AG04449 (cell line): Measurements from ENCODE around the gene CD86.
"Not testable (repeated sequence)": the region's sequence is repeated elsewhere in the genome, so short reads cannot be mapped to it uniquely, and the experiment has no call there.

Experiments used
- CTCF ChIA-PET: fragments of 350-600 bp; formaldehyde crosslinking; extraction: SDS; loops from one replicate; lab custom pipeline; 2021; ENCODE audit warnings: antibody characterized with exemption; lab: Yijun Ruan, JAX
- POLR2A ChIA-PET: fragments of 400-600, 350-600 bp; formaldehyde crosslinking; extraction: SDS; loops from one replicate; lab custom pipeline; 2020; ENCODE audit warnings: antibody characterized with exemption, inconsistent platforms; lab: Yijun Ruan, JAX
- DNase-seq: peaks from one replicate; pipeline ENCODE4 v3.0.0-alpha.2; 2010; ENCODE audit warnings: low read depth, low spot score
- H3K4me3 ChIP-seq: 2 replicates; pipeline ENCODE4 v1.5.1; 2011; ENCODE audit warnings: low read depth, mild to moderate bottlenecking, control low read depth, low read length
- CTCF ChIP-seq: IDR thresholded peaks from one replicate; pipeline ENCODE4 v1.5.1; 2011; ENCODE audit warnings: mild to moderate bottlenecking, moderate library complexity, low read length, control low read depth, inconsistent platforms; ENCODE audit not compliant: insufficient read depth; ENCODE audit errors: missing control alignments

CD86 gene

GRCh38 chr3:122024800-122025199, 30.4 kb upstream of the CD86 start:
- CTCF ChIA-PET: interaction anchor here (1.9 kb wide), 1 partner anchor 29 kb away, joined by 5 read pairs; no protein-coding TSS in a partner anchor
- H3K4me3 ChIP-seq: no peak overlapping the region
- no peak for TF ChIP-seq CTCF
- POLR2A ChIA-PET: no interaction called here
- no peak for DNase-seq

- H3K4me3 ChIP-seq: no peak overlapping the region
- no peak for DNase-seq
- ChIA-PET CTCF (interaction anchor here (1.9 kb wide), 1 partner anchor 30 kb away, joined by 5 read pairs; no protein-coding TSS in a partner anchor), POLR2A (no interaction called here)
- no peak for TF ChIP-seq CTCF
Measured at GRCh38 chr3:122025296-122025695, 29.9 kb upstream of the CD86 start.

GRCh38 chr3:122030381-122031122, 24.6 kb upstream of the CD86 start:
- no peak for DNase-seq
- POLR2A ChIA-PET: no interaction called here
- H3K4me3 ChIP-seq: no peak overlapping the region
- CTCF ChIA-PET: no interaction called here
- TF ChIP-seq CTCF: no peak

- TF ChIP-seq CTCF: no peak
Measured at GRCh38 chr3:122031123-122031468, 24.1 kb upstream of the CD86 start.

GRCh38 chr3:122032531-122032930, 22.6 kb upstream of the CD86 start:
- TF ChIP-seq CTCF: no peak
- no peak for DNase-seq
- no peak overlapping the region for H3K4me3 ChIP-seq
- CTCF ChIA-PET: no interaction called here
- POLR2A ChIA-PET: no interaction called here

More at GRCh38 chr3:122031123-122031468, 24.1 kb upstream of the CD86 start:
- no peak for DNase-seq
- ChIA-PET POLR2A (no interaction called here), CTCF (no interaction called here)
- H3K4me3 ChIP-seq: no peak overlapping the region

GRCh38 chr3:122033023-122033422, 22.1 kb upstream of the CD86 start:
- H3K4me3 ChIP-seq: no peak overlapping the region
- no peak for DNase-seq
- CTCF ChIA-PET: no interaction called here
- TF ChIP-seq CTCF: no peak
- POLR2A ChIA-PET: no interaction called here

- POLR2A ChIA-PET, CTCF ChIA-PET, DNase-seq, H3K4me3 ChIP-seq: not testable (repeated sequence)
Measured at GRCh38 chr3:122047296-122047695, 7.9 kb upstream of the CD86 start.

- CTCF ChIA-PET, H3K4me3 ChIP-seq, POLR2A ChIA-PET, DNase-seq: not testable (repeated sequence)
Measured at GRCh38 chr3:122047773-122048172, 7.4 kb upstream of the CD86 start.
